ENCODE data around the gene NPBWR2.

The NPBWR2 gene

GRCh38 chr20:64107736-64108457, 532 bp upstream of the NPBWR2 start:
- peak overlapping the region; percentile 56 to 89 (median 71) for H3K4me2 ChIP-seq

DNA sequence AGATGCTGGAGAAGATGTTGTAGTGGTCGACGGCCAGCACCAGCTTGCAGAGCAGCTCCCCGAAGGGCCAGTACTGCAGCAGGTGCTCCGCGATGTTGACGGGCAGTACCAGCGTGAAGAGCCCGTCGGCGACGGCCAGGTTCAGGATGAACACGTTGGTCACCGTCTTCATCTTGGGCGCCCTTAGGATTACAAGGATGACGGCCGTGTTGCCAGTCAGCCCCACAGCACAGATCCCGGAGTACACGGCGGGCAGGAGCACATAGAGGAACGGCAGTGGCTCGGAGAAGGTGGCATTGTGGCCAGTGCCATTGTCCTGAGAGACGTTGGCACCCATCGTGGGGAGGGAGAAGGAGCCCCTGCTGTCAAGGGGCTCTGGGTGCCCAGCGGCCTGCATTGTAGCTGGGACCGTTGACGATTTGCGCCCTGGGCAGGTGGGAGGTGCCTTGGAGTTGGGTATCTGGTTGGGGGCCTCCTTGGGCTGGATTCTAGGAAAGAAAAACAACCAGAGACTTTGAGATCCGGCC, 867 bp downstream of the NPBWR2 start:
- Histone ChIP-seq H3K36me3 (no peaks in the 10 kb centered on the region), H3K27ac (no peak overlapping the region), H3K4me2 (peak overlapping the region in 6 of 11 experiments; percentile 71 to 89 (median 80); a peak in 2 of 22 replicates), H3K4me1 (peaks cover 22 to 71% (median 58%) of the 10 kb centered on the region in 10 experiments), H3K27me3 (peaks cover 20 to 28% (median 26%) of the 10 kb centered on the region in 11 experiments), H3K4me3 (no peak overlapping the region), H4K20me1 (peaks cover 0 to 45% (median 2%) of the 10 kb centered on the region in 11 experiments; a peak in 9 of 22 replicates), H3K9ac (no peak overlapping the region), H3K9me3 (replicated peaks in 1 of 11) (no peaks in the 10 kb centered on the region)
- no peak for TF ChIP-seq Cebpa-rat (IDR thresholded peaks at IDR 0.05)

More at GRCh38 chr20:64107736-64108457, 532 bp upstream of the NPBWR2 start:
- peaks cover 6 to 17% (median 12%) of the 10 kb centered on the region in 11 experiments for H3K27me3 ChIP-seq
- H3K9me3 ChIP-seq (replicated peaks in 1 of 11): no peaks in the 10 kb centered on the region
- peak overlapping the region in 1 of 11 experiments; percentile 46; a peak in 2 of 22 replicates for H3K27ac ChIP-seq
- H3K9ac ChIP-seq: peak overlapping the region in 1 of 11 experiments; percentile 3; a peak in 1 of 22 replicates
- TF ChIP-seq Cebpa-rat (IDR thresholded peaks at IDR 0.05): no peak
- H3K4me1 ChIP-seq: peaks cover 32 to 75% (median 63%) of the 10 kb centered on the region in 10 experiments
- peaks cover 0 to 43% (median 0%) of the 10 kb centered on the region in 11 experiments; a peak in 7 of 22 replicates for H4K20me1 ChIP-seq
- H3K4me3 ChIP-seq: no peak overlapping the region
- no peaks in the 10 kb centered on the region for H3K36me3 ChIP-seq

- Histone ChIP-seq H3K9ac (no peak overlapping the region), H3K4me1 (peaks cover 21 to 71% (median 59%) of the 10 kb centered on the region in 10 experiments), H3K27me3 (peaks cover 26 to 34% (median 31%) of the 10 kb centered on the region in 11 experiments), H3K4me2 (no peak overlapping the region), H3K4me3 (no peak overlapping the region), H3K36me3 (no peaks in the 10 kb centered on the region), H3K9me3 (replicated peaks in 1 of 11) (no peaks in the 10 kb centered on the region), H4K20me1 (peaks cover 0 to 51% (median 7%) of the 10 kb centered on the region in 11 experiments; a peak in 10 of 22 replicates), H3K27ac (no peak overlapping the region)
- no peak for TF ChIP-seq Cebpa-rat (IDR thresholded peaks at IDR 0.05)
Measured at GRCh38 chr20:64105846-64106434, 1.4 kb downstream of the NPBWR2 start.

- H3K4me3 ChIP-seq: no peak overlapping the region
- no peak for TF ChIP-seq Cebpa-rat (IDR thresholded peaks at IDR 0.05)
- peaks cover 0 to 2% (median 0%) of the 10 kb centered on the region in 11 experiments; a peak in 2 of 22 replicates for H3K36me3 ChIP-seq
- peaks cover 21 to 71% (median 60%) of the 10 kb centered on the region in 10 experiments for H3K4me1 ChIP-seq
- no peak overlapping the region for H3K9ac ChIP-seq
- H3K27ac ChIP-seq: no peak overlapping the region
- H3K27me3 ChIP-seq: peaks cover 29 to 44% (median 40%) of the 10 kb centered on the region in 11 experiments
- H3K9me3 ChIP-seq (replicated peaks in 1 of 11): no peaks in the 10 kb centered on the region
- peaks cover 0 to 62% (median 13%) of the 10 kb centered on the region in 11 experiments; a peak in 11 of 22 replicates for H4K20me1 ChIP-seq
- no peak overlapping the region for H3K4me2 ChIP-seq
Measured at GRCh38 chr20:64104667-64105451, 2.5 kb downstream of the NPBWR2 start.

DNA sequence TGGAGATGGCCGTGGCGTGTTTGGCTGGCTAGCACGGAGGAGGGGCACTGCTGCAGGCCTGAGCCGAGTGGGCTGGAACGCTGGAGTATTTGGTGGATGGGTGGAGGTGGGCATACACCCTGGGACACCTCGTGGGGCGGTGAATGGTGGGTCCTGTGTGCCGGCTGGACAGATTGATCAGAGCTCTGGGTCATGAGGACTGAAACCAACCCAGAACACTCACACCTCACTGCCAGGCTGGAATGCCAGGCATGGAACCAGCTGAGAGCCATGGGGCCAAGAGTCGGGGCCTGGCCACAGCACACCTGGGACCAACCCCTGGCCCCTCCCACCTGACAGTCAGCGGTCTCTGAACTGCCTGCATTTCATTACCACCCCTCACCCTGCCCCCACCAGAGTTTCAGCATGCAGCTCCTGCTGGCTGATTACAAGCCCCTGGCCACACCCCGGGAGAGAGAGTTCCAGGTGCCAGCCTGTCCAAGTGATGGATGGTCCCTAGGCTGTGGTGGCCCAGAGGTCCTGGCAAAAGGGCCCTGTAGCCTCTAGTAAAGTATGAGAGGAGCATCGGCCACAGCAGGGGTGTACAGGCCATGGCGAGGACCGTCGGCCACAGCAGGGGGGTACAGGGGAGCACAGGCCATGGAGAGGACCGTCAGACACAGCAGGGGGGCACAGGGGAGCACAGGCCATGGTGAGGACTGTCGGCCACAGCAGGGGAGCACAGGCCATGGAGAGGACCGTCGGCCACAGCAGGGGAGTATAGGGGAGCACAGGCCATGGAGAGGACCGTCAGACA, 3.3 kb downstream of the NPBWR2 start:
- no peak overlapping the region for H3K9ac ChIP-seq
- TF ChIP-seq Cebpa-rat (IDR thresholded peaks at IDR 0.05): no peak
- peaks cover 0 to 65% (median 13%) of the 10 kb centered on the region in 11 experiments; a peak in 13 of 22 replicates for H4K20me1 ChIP-seq
- peaks cover 21 to 71% (median 60%) of the 10 kb centered on the region in 10 experiments for H3K4me1 ChIP-seq
- H3K27me3 ChIP-seq: peaks cover 29 to 46% (median 40%) of the 10 kb centered on the region in 11 experiments
- peaks cover 0 to 10% (median 0%) of the 10 kb centered on the region in 11 experiments; a peak in 5 of 22 replicates for H3K36me3 ChIP-seq
- no peak overlapping the region; a peak in 1 of 22 replicates for H3K4me2 ChIP-seq
- no peaks in the 10 kb centered on the region for H3K9me3 ChIP-seq (replicated peaks in 1 of 11)
- no peak overlapping the region for H3K27ac ChIP-seq
- no peak overlapping the region for H3K4me3 ChIP-seq

- Histone ChIP-seq H3K36me3 (peaks cover 0 to 22% (median 0%) of the 10 kb centered on the region in 11 experiments; a peak in 10 of 22 replicates), H3K4me1 (peaks cover 13 to 60% (median 50%) of the 10 kb centered on the region in 10 experiments), H4K20me1 (peaks cover 0 to 60% (median 13%) of the 10 kb centered on the region in 11 experiments; a peak in 13 of 22 replicates), H3K9ac (peak overlapping the region in 1 of 11 experiments; percentile 41; a peak in 1 of 22 replicates), H3K4me3 (peak overlapping the region in 9 of 10 experiments; percentile 37 to 63 (median 48); a peak in 10 of 20 replicates), H3K4me2 (peak overlapping the region; percentile 64 to 88 (median 82)), H3K27me3 (peaks cover 29 to 46% (median 40%) of the 10 kb centered on the region in 11 experiments), H3K27ac (no peak overlapping the region), H3K9me3 (replicated peaks in 1 of 11) (no peaks in the 10 kb centered on the region)
- TF ChIP-seq Cebpa-rat (IDR thresholded peaks at IDR 0.05): no peak
Measured at GRCh38 chr20:64102647-64103354, 4.6 kb downstream of the NPBWR2 start.
